H1 (cell line): Measurements from ENCODE around the gene ZNF362. TPM values are rescaled to one million over a fixed set of nuclear protein-coding genes. Genes with fewer than 3 reads are reported as not detected.

Source experiments
- CTCF ChIA-PET: fragments of 300-600 bp; sonication (Branson Sonifier 250); formaldehyde crosslinking; loops from one replicate; lab custom pipeline; 2021; ENCODE audit not compliant: partially characterized antibody; lab: Charles Lee
- POLR2A ChIA-PET: fragments of 300-600 bp; sonication (Branson Sonifier 250); formaldehyde crosslinking; loops from one replicate; lab custom pipeline; 2021; ENCODE audit warnings: inconsistent platforms; ENCODE audit not compliant: partially characterized antibody; lab: Charles Lee
- DNase-seq, 2 experiments: peaks; one replicate each; pipeline versions ENCODE4 v3.0.0 to v3.0.0-alpha.2; 2010 to 2022; ENCODE audit warnings: low spot score in 2 of 2, low read depth in 1 of 2, mixed read lengths in 1 of 2
- FAIRE-seq: peaks from 2 replicates; lab custom pipeline; 2011; peaks lifted over from hg19 to GRCh38; lab: Jason Lieb, UNC
- H2AFZ ChIP-seq: 2 replicates; pipeline ENCODE4 v1.8.1; 2012; ENCODE audit warnings: low read length, inconsistent platforms
- H2AK5ac ChIP-seq: 2 replicates; pipeline ENCODE4 v1.6.1; 2013; ENCODE audit warnings: low read depth, low read length
- H2BK120ac ChIP-seq: replicated peaks from 2 replicates; pipeline ENCODE3; 2013; ENCODE audit warnings: low read depth, low read length, inconsistent platforms
- H2BK12ac ChIP-seq: 2 replicates; pipeline ENCODE4 v1.6.1; 2013; ENCODE audit warnings: low read depth, low read length
- H2BK15ac ChIP-seq: 2 replicates; pipeline ENCODE4 v1.6.1; 2013; ENCODE audit warnings: low read length
- H2BK20ac ChIP-seq: 2 replicates; pipeline ENCODE4 v1.6.1; 2013; ENCODE audit warnings: low read length
- H2BK5ac ChIP-seq: 2 replicates; pipeline ENCODE4 v1.6.1; 2013; ENCODE audit warnings: low read depth, low read length
- H3K14ac ChIP-seq: 2 replicates; pipeline ENCODE4 v1.6.1; 2013; ENCODE audit warnings: inconsistent platforms; ENCODE audit not compliant: insufficient read length
- H3K18ac ChIP-seq: 2 replicates; pipeline ENCODE4 v1.6.1; 2013; ENCODE audit warnings: low read length; ENCODE audit errors: extremely low read depth
- H3K23ac ChIP-seq: 2 replicates; pipeline ENCODE4 v1.6.1; 2013; ENCODE audit warnings: inconsistent platforms; ENCODE audit not compliant: insufficient read length
- H3K23me2 ChIP-seq: 2 replicates; pipeline ENCODE4 v1.6.1; 2013; ENCODE audit warnings: low read depth, low read length
- H3K27ac ChIP-seq: 2 replicates; pipeline ENCODE4 v1.6.1; 2011; ENCODE audit warnings: low read depth, low read length, inconsistent platforms
- H3K27me3 ChIP-seq, 4 experiments: replicated peaks in 1 of 4; 1 replicate in 1 of 4; 2 replicates in 3 of 4; pipeline versions ENCODE4 v1.6.1 to v1.8.1; 2011 to 2013; ENCODE audit warnings: low read length in 3 of 4, mild to moderate bottlenecking in 3 of 4, inconsistent platforms in 2 of 4, mixed read lengths in 2 of 4, moderate library complexity in 1 of 4; ENCODE audit not compliant: control insufficient read depth in 3 of 4, insufficient read depth in 3 of 4; ENCODE audit errors: extremely low read depth in 1 of 4
- H3K36me3 ChIP-seq, 4 experiments: 2 replicates each; pipeline versions ENCODE4 v1.6.1 to v1.8.1; 2011 to 2013; ENCODE audit warnings: mild to moderate bottlenecking in 4 of 4, low read length in 3 of 4, moderate library complexity in 2 of 4, control low read depth in 1 of 4, inconsistent platforms in 1 of 4; ENCODE audit not compliant: insufficient read depth in 4 of 4, control insufficient read depth in 2 of 4
- H3K4ac ChIP-seq: replicated peaks from 2 replicates; pipeline ENCODE3; 2013; ENCODE audit warnings: low read length, low read depth, mixed read lengths, inconsistent platforms; ENCODE audit not compliant: insufficient read length
- H3K4me1 ChIP-seq, 4 experiments: replicated peaks in 1 of 4; 1 replicate in 1 of 4; 2 replicates in 3 of 4; pipeline versions ENCODE4 v1.6.1 to v1.8.1; 2011 to 2013; ENCODE audit warnings: low read length in 3 of 4, inconsistent platforms in 2 of 4, mixed read lengths in 1 of 4; ENCODE audit not compliant: insufficient read depth in 4 of 4, control insufficient read depth in 3 of 4
- H3K4me2 ChIP-seq, 2 experiments: 2 replicates each; pipeline versions ENCODE4 v1.6.1 to v1.8.1; 2011 to 2013; ENCODE audit warnings: low read depth in 2 of 2, low read length in 2 of 2, control low read depth in 1 of 2, inconsistent platforms in 1 of 2, mild to moderate bottlenecking in 1 of 2; ENCODE audit not compliant: insufficient read depth in 1 of 2
- H3K4me3 ChIP-seq, 4 experiments: fragments of 200-600, 300-600 bp in 1 of 4; sonication (generic), shearing (Covaris generic), sonication (Bioruptor Twin) in 1 of 4; 2 replicates each; pipeline versions ENCODE4 v1.5.1 to v1.8.1; 2011 to 2016; ENCODE audit warnings: low read length in 4 of 4, low read depth in 3 of 4, control low read depth in 2 of 4, inconsistent platforms in 2 of 4, mild to moderate bottlenecking in 2 of 4, mixed read lengths in 1 of 4, moderate library complexity in 1 of 4; ENCODE audit not compliant: insufficient read depth in 2 of 4; ENCODE audit errors: extremely low read depth in 1 of 4
- H3K56ac ChIP-seq: replicated peaks from 2 replicates; pipeline ENCODE3; 2013; ENCODE audit warnings: low read depth, mild to moderate bottlenecking, mixed read lengths, low read length, inconsistent platforms; ENCODE audit not compliant: insufficient read length
- H3K79me1 ChIP-seq: 2 replicates; pipeline ENCODE4 v1.6.1; 2013; ENCODE audit warnings: low read depth, low read length, control low read depth
- H3K79me2 ChIP-seq, 2 experiments: 2 replicates each; pipeline versions ENCODE4 v1.6.1 to v1.8.1; 2012 to 2013; ENCODE audit warnings: low read length in 2 of 2, mild to moderate bottlenecking in 2 of 2, inconsistent platforms in 1 of 2; ENCODE audit not compliant: insufficient read depth in 2 of 2, control insufficient read depth in 1 of 2
- H3K9ac ChIP-seq, 4 experiments: replicated peaks in 1 of 4; 1 replicate in 1 of 4; 2 replicates in 3 of 4; pipeline versions ENCODE4 v1.6.1 to v1.8.1; 2011 to 2013; ENCODE audit warnings: low read depth in 3 of 4, low read length in 3 of 4, control low read depth in 2 of 4, mild to moderate bottlenecking in 2 of 4, moderate library complexity in 2 of 4, inconsistent platforms in 1 of 4; ENCODE audit errors: extremely low read depth in 1 of 4
- H3K9me3 ChIP-seq, 2 experiments: 2 replicates each; pipeline versions ENCODE4 v1.6.1 to v1.8.1; 2012 to 2013; ENCODE audit warnings: mild to moderate bottlenecking in 2 of 2, moderate library complexity in 2 of 2, control low read depth in 1 of 2, inconsistent platforms in 1 of 2, low read depth in 1 of 2, low read length in 1 of 2, mixed read lengths in 1 of 2; ENCODE audit not compliant: insufficient read depth in 2 of 2
- H4K20me1 ChIP-seq, 2 experiments: replicated peaks in 1 of 2; 2 replicates each; pipeline versions ENCODE3 to v1.8.1; 2011 to 2013; ENCODE audit warnings: inconsistent platforms in 2 of 2, low read length in 2 of 2, mild to moderate bottlenecking in 1 of 2; ENCODE audit not compliant: insufficient read depth in 2 of 2, control insufficient read depth in 1 of 2
- H4K5ac ChIP-seq: 2 replicates; pipeline ENCODE4 v1.6.1; 2013; ENCODE audit warnings: low read length, low read depth, mixed read lengths, inconsistent platforms; ENCODE audit not compliant: insufficient read length
- H4K8ac ChIP-seq: 2 replicates; pipeline ENCODE4 v1.8.0; 2013; ENCODE audit warnings: mild to moderate bottlenecking, moderate library complexity, low read length, inconsistent platforms; ENCODE audit not compliant: insufficient read depth; ENCODE audit errors: extremely low read depth
- H4K91ac ChIP-seq: replicated peaks from 2 replicates; pipeline ENCODE3; 2013; ENCODE audit warnings: low read length, mixed read lengths, inconsistent platforms; ENCODE audit not compliant: insufficient read length
- BACH1 ChIP-seq: IDR thresholded peaks from 2 replicates; pipeline ENCODE4 v1.6.1; 2012; ENCODE audit warnings: low read length, improper control_type of control experiment
- CHD2 ChIP-seq: IDR thresholded peaks from 2 replicates; pipeline ENCODE4 v1.6.1; 2012; ENCODE audit warnings: low read length, improper control_type of control experiment
- GABPA ChIP-seq: IDR thresholded peaks from 2 replicates; pipeline ENCODE4 v1.6.1; 2011; ENCODE audit warnings: mild to moderate bottlenecking, low read length, moderate library complexity, borderline replicate concordance; ENCODE audit not compliant: insufficient read depth
- KDM5A ChIP-seq: fragments of 200-600 bp; IDR thresholded peaks from 2 replicates; pipeline ENCODE4 v1.7.1; 2012; ENCODE audit warnings: mild to moderate bottlenecking, low read length, inconsistent platforms, mixed read lengths
- SIX5 ChIP-seq: IDR thresholded peaks from 2 replicates; pipeline ENCODE4 v1.6.1; 2011; ENCODE audit warnings: mild to moderate bottlenecking, low read depth, low read length
- SRF ChIP-seq: IDR thresholded peaks from 2 replicates; pipeline ENCODE4 v1.6.1; 2011; ENCODE audit warnings: mild to moderate bottlenecking, low read depth, low read length, moderate library complexity
- YY1 ChIP-seq: IDR thresholded peaks from 2 replicates; pipeline ENCODE4 v1.6.1; 2011; ENCODE audit warnings: low read depth, mild to moderate bottlenecking, low read length
- WGBS, 2 experiments: shearing (Covaris generic) in 1 of 2; methylation state at CpG; one replicate each; pipeline versions ENCODE4 v1.1.6 to v1.1.7; 2013 to 2015; ENCODE audit warnings: low lambda C conversion rate in 2 of 2, mixed read lengths in 2 of 2, inconsistent platforms in 1 of 2, low coverage in 1 of 2, missing lambda C conversion rate in 1 of 2; ENCODE audit not compliant: insufficient replicate concordance in 2 of 2, insufficient coverage in 1 of 2, insufficient read length in 1 of 2; ENCODE audit errors: extremely low coverage in 1 of 2, missing lambda C conversion rate in 1 of 2; 5-methylcytosine and 5-hydroxymethylcytosine counted together
- polyA plus RNA-seq, 7 experiments: library from polyadenylated mRNA; depleted of rRNA in 3 of 7; stranded (reverse) in 5 of 7; unstranded in 2 of 7; fragments of >200 nt in 5 of 7; fragments of 200-250 nt in 2 of 7; gene quantifications; 1 replicate in 5 of 7; 2 replicates in 1 of 7; 4 replicates in 1 of 7; pipeline versions ENCODE4 v1.2.1 to v1.2.3, GENCODE V29; 2011 to 2013; ENCODE audit warnings: missing spikeins in 2 of 7, mixed read lengths in 2 of 7
- total RNA-seq: library from RNA; stranded (reverse); fragmentation: NEBNext Ultra II Directional; extraction: Animal tissue kit (Norgen Biotek cat#: 25700); gene quantifications from 2 replicates; pipeline ENCODE4 v1.2.1, GENCODE V29; 2021

Gene ZNF362
- total and polyA plus RNA-seq, 2 of the 8 experiments (the other 6 are each of a cell fraction or from before 2014, with no cell fraction given), result 24.2 to 27.8 TPM

GRCh38 chr1:33316601-33317000 lies 60.3 kb downstream of the ZNF362 start:
- Histone ChIP-seq H3K23me2 (no peaks in the 10 kb centered on the region), H4K8ac (no peak overlapping the region), H3K23ac (no peak overlapping the region), H3K18ac (no peak overlapping the region), H3K4me1 (no peaks in the 10 kb centered on the region), H3K4me2 (no peak overlapping the region), H3K4me3 (no peak overlapping the region), H4K5ac (no peak overlapping the region), H3K9me3 (no peaks in the 10 kb centered on the region), H4K91ac (no peak overlapping the region), H3K4ac (no peak overlapping the region), H2BK5ac (no peak overlapping the region), H4K20me1 (peaks cover 0 to 2% of the 10 kb centered on the region in 2 experiments), H3K79me1 (no peaks in the 10 kb centered on the region), H2BK120ac (no peak overlapping the region), H3K27me3 (no peaks in the 10 kb centered on the region), H3K9ac (no peak overlapping the region), H2BK15ac (no peak overlapping the region), H3K36me3 (no peaks in the 10 kb centered on the region), H2BK20ac (no peak overlapping the region), H3K14ac (no peak overlapping the region), H3K27ac (no peak overlapping the region), H2BK12ac (no peak overlapping the region), H3K79me2 (no peaks in the 10 kb centered on the region), H2AFZ (no peak overlapping the region), H2AK5ac (no peak overlapping the region), H3K56ac (no peak overlapping the region)
- TF ChIP-seq GABPA, result no peak
- no peak for TF ChIP-seq KDM5A
- no peak for TF ChIP-seq BACH1
- TF ChIP-seq SRF, result no peak
- TF ChIP-seq SIX5, result no peak
- no peak for TF ChIP-seq YY1
- TF ChIP-seq CHD2, result no peak
- ChIA-PET CTCF (interaction anchor here (1.1 kb wide), 1 partner anchor 35 kb away, joined by 3 read pairs; no protein-coding TSS in a partner anchor), POLR2A (no interaction called here)
- DNase-seq (no peak), FAIRE-seq (no peak)
- whole genome bisulfite sequencing, 2 experiments, result 97% methylated on average over 2 of the region's 2 CpGs; no CpG with 5 or more reads in 1 of the 2 experiments
